ENCODE measurements around the gene CDRT4. TPM values are rescaled to one million over a fixed set of nuclear protein-coding genes. Genes with fewer than 3 reads are reported as not detected.

The CDRT4 gene
- polyA plus RNA-seq, 2 of the 4 experiments (the other 2 are of a cell fraction) = 0.58 to 5.4 TPM

DNA sequence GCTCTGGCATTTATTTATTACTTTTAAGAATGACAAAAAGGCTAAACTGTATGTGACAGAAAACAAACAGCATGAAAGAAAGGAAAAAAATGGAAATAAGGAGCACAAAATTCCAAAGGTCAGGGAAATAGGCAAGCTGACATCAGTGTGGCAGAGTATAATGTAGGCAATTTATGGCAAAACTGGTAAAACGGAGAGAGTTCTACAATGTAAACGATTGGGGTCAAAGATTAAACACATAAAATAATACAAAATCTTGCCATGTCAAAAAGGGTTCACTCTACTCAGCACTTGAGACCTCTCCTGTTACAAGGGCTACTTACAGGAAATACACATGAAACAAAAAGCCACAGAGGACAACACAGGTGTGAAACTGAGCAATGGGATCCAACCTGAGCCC, 47.0 kb upstream of the CDRT4 start:
- no peak overlapping the region for H3K4me2 ChIP-seq
- H3K4me1 ChIP-seq = peaks cover 11% of the 10 kb centered on the region
- 26% methylated on average over 2 of the region's 2 CpGs for WGBS (ENCODE audit: missing lambda C conversion rate)
- DNase-seq (ENCODE audit: low read depth in 1 of 2, low spot score in 1 of 2) (no peak), FAIRE-seq (peak; percentile 61), ATAC-seq (no peak)
- no peaks in the 10 kb centered on the region for H3K9me3 ChIP-seq
- H3K27ac ChIP-seq = no peak overlapping the region
- no peak overlapping the region for H3K4me3 ChIP-seq
- no peak for TF ChIP-seq EP300 (IDR thresholded peaks at IDR 0.05)
- TF ChIP-seq PHF8 (IDR thresholded peaks at IDR 0.05; ENCODE audit: borderline replicate concordance, low read depth) = no peak
- TF ChIP-seq, protein P1, sequence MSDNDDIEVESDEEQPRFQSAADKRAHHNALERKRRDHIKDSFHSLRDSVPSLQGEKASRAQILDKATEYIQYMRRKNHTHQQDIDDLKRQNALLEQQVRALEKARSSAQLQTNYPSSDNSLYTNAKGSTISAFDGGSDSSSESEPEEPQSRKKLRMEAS (IDR thresholded peaks at IDR 0.05) = no peak
- no peak for TF ChIP-seq TP53 (CRISPR knock-in tag; IDR thresholded peaks at IDR 0.05)
- no peak for TF ChIP-seq EHF (CRISPR knock-in tag; IDR thresholded peaks at IDR 0.05)
- TF ChIP-seq, protein P2, sequence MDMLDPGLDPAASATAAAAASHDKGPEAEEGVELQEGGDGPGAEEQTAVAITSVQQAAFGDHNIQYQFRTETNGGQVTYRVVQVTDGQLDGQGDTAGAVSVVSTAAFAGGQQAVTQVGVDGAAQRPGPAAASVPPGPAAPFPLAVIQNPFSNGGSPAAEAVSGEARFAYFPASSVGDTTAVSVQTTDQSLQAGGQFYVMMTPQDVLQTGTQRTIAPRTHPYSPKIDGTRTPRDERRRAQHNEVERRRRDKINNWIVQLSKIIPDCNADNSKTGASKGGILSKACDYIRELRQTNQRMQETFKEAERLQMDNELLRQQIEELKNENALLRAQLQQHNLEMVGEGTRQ (IDR thresholded peaks at IDR 0.05) = no peak
- TF ChIP-seq ZSCAN20 (CRISPR knock-in tag; IDR thresholded peaks at IDR 0.05) = no peak
- TF ChIP-seq NPAS2 (CRISPR knock-in tag; IDR thresholded peaks at IDR 0.05; ENCODE audit: borderline replicate concordance) = no peak
- TF ChIP-seq ZNF302 (CRISPR knock-in tag; IDR thresholded peaks at IDR 0.05) = no peak
- TF ChIP-seq ZFP36 (IDR thresholded peaks at IDR 0.05; ENCODE audit: borderline replicate concordance, partially characterized antibody) = no peak
- no peak for TF ChIP-seq RCOR1 (IDR thresholded peaks at IDR 0.05; ENCODE audit: low read depth, low read length)
- no peak for TF ChIP-seq RFX5 (IDR thresholded peaks at IDR 0.05)
- TF ChIP-seq, protein P3, sequence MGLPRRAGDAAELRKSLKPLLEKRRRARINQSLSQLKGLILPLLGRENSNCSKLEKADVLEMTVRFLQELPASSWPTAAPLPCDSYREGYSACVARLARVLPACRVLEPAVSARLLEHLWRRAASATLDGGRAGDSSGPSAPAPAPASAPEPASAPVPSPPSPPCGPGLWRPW (IDR thresholded peaks at IDR 0.05) = no peak
- POLR2A ChIA-PET = no interaction called here
- CTCF ChIA-PET = interaction anchor here (1.6 to 3.4 kb wide), 4 partner anchors 11 to 258 kb away, joined by 4 to 31 read pairs (median 6); no protein-coding TSS in a partner anchor

DNA sequence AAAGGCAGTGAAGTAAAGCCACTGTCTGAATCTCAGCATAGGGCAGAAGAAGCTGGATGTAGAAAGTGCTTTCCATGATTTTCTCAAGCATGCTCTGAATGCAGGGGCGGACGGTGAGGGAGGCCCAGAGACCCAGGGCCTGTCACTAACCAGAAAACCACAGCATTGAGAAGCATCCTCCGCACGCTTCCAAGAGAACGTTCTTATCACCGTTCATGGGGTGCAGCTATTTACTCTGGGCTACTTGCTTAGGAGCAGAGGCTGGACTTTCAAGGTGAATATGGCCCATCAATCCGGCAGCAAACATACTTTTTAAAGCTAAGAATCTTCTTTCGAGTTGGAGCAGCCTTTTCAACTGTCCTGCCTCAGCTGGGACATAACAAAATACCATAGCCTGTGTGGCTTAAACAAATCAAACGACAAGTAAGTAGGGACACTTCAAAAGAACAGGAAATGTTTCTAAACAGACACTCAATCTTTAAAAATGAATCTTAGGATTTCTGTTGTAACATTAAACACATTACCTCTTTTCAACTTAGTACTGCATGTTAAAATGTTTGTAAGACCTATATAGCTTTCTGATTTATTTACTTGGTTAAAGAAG, 46.5 kb upstream of the CDRT4 start:
- Histone ChIP-seq H3K4me1 (peaks cover 11% of the 10 kb centered on the region), H3K9me3 (no peaks in the 10 kb centered on the region), H3K4me3 (no peak overlapping the region), H3K27ac (no peak overlapping the region), H3K4me2 (no peak overlapping the region)
- CTCF ChIA-PET = interaction anchor here (0.7 to 3.4 kb wide), 7 partner anchors 11 to 431 kb away, joined by 3 to 31 read pairs (median 4); partner anchors contain the start of gene ADORA2B
- no peak for FAIRE-seq
- DNase-seq (ENCODE audit: low read depth in 1 of 2, low spot score in 1 of 2) = no peak
- POLR2A ChIA-PET = no interaction called here
- ATAC-seq = no peak
- TF ChIP-seq CHD2 (IDR thresholded peaks at IDR 0.05; ENCODE audit: low read length, partially characterized antibody) = no peak
- TF ChIP-seq HOXB5 (CRISPR knock-in tag; IDR thresholded peaks at IDR 0.05) = no peak
- whole genome bisulfite sequencing (ENCODE audit: missing lambda C conversion rate) = 90% methylated on average over 9 of the region's 9 CpGs

DNA sequence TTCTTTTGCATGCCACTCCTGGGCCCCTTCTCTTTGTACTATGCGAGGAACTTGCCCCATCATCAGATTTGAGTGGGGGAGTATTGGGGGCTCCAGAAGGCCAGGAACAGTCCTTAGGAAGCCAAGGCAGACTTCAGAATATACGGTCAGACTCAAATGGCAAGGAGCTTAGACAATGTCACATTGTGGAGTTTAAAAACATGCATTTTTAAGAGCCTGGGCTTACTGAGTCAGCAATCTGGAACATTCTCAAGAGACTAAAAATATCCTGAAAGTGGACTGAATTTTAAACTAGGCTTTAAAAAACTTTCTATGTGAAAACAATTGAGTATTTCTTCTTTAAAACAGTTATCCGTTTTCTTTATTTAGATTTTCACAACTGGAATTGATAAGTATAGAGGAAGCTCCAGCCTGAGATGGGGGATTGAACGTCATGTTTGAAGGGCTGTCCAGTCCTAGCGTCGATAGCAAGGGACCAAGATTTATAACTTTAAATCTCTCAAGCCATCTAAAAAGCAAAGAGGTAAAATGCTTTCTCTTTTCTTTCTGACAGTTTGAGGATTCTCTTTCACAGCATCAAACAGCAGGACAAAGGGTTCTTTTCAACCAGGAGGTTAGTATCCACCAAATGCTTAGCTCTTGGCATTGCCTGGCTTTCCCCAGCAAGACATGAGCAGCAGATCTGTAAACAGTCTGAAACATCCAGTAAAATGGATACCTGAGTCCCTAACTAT, 45.8 kb upstream of the CDRT4 start:
- ChIA-PET CTCF (interaction anchor here (0.7 to 3.4 kb wide), 8 partner anchors 10 to 432 kb away, joined by 3 to 31 read pairs (median 4); partner anchors contain the start of gene ADORA2B), POLR2A (no interaction called here)
- WGBS (ENCODE audit: missing lambda C conversion rate) = 92% methylated on average over 6 of the region's 6 CpGs
- no peak for ATAC-seq
- H3K4me2 ChIP-seq = no peak overlapping the region
- no peak overlapping the region for H3K27ac ChIP-seq
- no peak for FAIRE-seq
- H3K4me1 ChIP-seq = peaks cover 11% of the 10 kb centered on the region
- no peak for DNase-seq (ENCODE audit: low read depth in 1 of 2, low spot score in 1 of 2)
- H3K4me3 ChIP-seq = no peak overlapping the region
- no peak for TF ChIP-seq POLR2AphosphoS2 (conservative IDR thresholded peaks at IDR 0.05; ENCODE audit: low read length)
- no peak for TF ChIP-seq CHD4 (IDR thresholded peaks at IDR 0.05; ENCODE audit: borderline replicate concordance)
- peak; percentile 36 for TF ChIP-seq MAFK (IDR thresholded peaks at IDR 0.05; ENCODE audit: partially characterized antibody)
- no peak for TF ChIP-seq RCOR1 (IDR thresholded peaks at IDR 0.05; ENCODE audit: low read depth, low read length)
- H3K9me3 ChIP-seq = no peaks in the 10 kb centered on the region

Measured in A549 (cell line).